ENCODE measurements around the gene ST6GALNAC3. TPM values are rescaled to one million over a fixed set of nuclear protein-coding genes. Genes with fewer than 3 reads are reported as not detected.

Gene ST6GALNAC3
- polyA plus RNA-seq, 1 experiment, result 0.05 TPM

DNA sequence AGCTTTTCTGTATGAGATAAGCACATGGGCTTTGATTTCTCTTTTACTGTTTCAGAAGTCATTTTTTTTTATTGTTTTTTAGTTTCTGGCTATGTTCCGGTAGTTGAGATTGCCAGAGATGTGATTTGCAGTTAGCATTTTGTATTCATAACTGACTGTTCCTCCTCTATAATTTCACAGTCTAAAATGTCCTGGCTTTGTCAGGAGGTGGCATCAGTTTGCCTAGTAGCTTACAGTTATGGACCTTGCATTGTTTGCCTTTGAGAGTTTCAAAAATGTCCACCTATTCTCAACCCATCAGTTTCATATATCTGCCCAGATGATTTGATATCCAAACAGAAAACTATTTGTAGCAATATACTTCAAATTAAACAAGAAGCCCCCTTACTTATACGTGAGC lies 39.5 kb upstream of the ST6GALNAC3 start:
- no peak for DNase-seq (ENCODE audit: low read depth)
- H3K36me3 ChIP-seq (ENCODE audit: control insufficient read depth, insufficient read depth, low read length), result no peaks in the 10 kb centered on the region
- TF ChIP-seq, protein P1, sequence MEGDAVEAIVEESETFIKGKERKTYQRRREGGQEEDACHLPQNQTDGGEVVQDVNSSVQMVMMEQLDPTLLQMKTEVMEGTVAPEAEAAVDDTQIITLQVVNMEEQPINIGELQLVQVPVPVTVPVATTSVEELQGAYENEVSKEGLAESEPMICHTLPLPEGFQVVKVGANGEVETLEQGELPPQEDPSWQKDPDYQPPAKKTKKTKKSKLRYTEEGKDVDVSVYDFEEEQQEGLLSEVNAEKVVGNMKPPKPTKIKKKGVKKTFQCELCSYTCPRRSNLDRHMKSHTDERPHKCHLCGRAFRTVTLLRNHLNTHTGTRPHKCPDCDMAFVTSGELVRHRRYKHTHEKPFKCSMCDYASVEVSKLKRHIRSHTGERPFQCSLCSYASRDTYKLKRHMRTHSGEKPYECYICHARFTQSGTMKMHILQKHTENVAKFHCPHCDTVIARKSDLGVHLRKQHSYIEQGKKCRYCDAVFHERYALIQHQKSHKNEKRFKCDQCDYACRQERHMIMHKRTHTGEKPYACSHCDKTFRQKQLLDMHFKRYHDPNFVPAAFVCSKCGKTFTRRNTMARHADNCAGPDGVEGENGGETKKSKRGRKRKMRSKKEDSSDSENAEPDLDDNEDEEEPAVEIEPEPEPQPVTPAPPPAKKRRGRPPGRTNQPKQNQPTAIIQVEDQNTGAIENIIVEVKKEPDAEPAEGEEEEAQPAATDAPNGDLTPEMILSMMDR (IDR thresholded peaks at IDR 0.05; ENCODE audit: insufficient read depth, low read depth, low read length), result peak; percentile 27; the same call in 1 of the 2 replicates
- H3K4me3 ChIP-seq (ENCODE audit: low read depth, low read length), result no peak overlapping the region
- ChIA-PET POLR2A (no interaction called here), CTCF (interaction anchor here (1.0 to 1.3 kb wide), 2 partner anchors 9 to 11 kb away, joined by 3 read pairs; no protein-coding TSS in a partner anchor)
- H3K27me3 ChIP-seq (ENCODE audit: control insufficient read depth, insufficient read depth, low read length), result no peaks in the 10 kb centered on the region; the same call in 1 of the 2 replicates

GRCh38 chr1:76037324-76037723 lies 37.2 kb upstream of the ST6GALNAC3 start:
- CTCF ChIA-PET, result no interaction called here
- no peaks in the 10 kb centered on the region for H3K36me3 ChIP-seq (ENCODE audit: control insufficient read depth, insufficient read depth, low read length)
- TF ChIP-seq, protein P1 (IDR thresholded peaks at IDR 0.05; ENCODE audit: insufficient read depth, low read depth, low read length), result no peak
- POLR2A ChIA-PET, result no interaction called here
- DNase-seq (ENCODE audit: low read depth), result no peak
- H3K4me3 ChIP-seq (ENCODE audit: low read depth, low read length), result no peak overlapping the region
- no peaks in the 10 kb centered on the region; the same call in 1 of the 2 replicates for H3K27me3 ChIP-seq (ENCODE audit: control insufficient read depth, insufficient read depth, low read length)

- Histone ChIP-seq H3K4me3 (ENCODE audit: low read depth, low read length) (no peak overlapping the region), H3K36me3 (ENCODE audit: control insufficient read depth, insufficient read depth, low read length) (no peaks in the 10 kb centered on the region), H3K27me3 (ENCODE audit: control insufficient read depth, insufficient read depth, low read length) (no peaks in the 10 kb centered on the region; the same call in 1 of the 2 replicates)
- TF ChIP-seq, protein P1 (IDR thresholded peaks at IDR 0.05; ENCODE audit: insufficient read depth, low read depth, low read length), result no peak
- DNase-seq (ENCODE audit: low read depth), result no peak
- ChIA-PET CTCF (no interaction called here), POLR2A (no interaction called here)
Measured at GRCh38 chr1:76038287-76039004, 36.1 kb upstream of the ST6GALNAC3 start.

- CTCF ChIA-PET, result interaction anchor here (0.9 kb wide), 1 partner anchor 11 kb away, joined by 3 read pairs; no protein-coding TSS in a partner anchor
- Histone ChIP-seq H3K4me3 (ENCODE audit: low read depth, low read length) (no peak overlapping the region), H3K36me3 (ENCODE audit: control insufficient read depth, insufficient read depth, low read length) (no peaks in the 10 kb centered on the region), H3K27me3 (ENCODE audit: control insufficient read depth, insufficient read depth, low read length) (no peaks in the 10 kb centered on the region)
- TF ChIP-seq, protein P1 (IDR thresholded peaks at IDR 0.05; ENCODE audit: insufficient read depth, low read depth, low read length), result no peak
- POLR2A ChIA-PET, result no interaction called here
- no peak for DNase-seq (ENCODE audit: low read depth)
Measured at GRCh38 chr1:76046149-76046548, 28.4 kb upstream of the ST6GALNAC3 start.

- POLR2A ChIA-PET, result no interaction called here
- TF ChIP-seq, protein P1 (IDR thresholded peaks at IDR 0.05; ENCODE audit: insufficient read depth, low read depth, low read length), result no peak
- CTCF ChIA-PET, result no interaction called here
Measured at GRCh38 chr1:76048219-76048618, 26.3 kb upstream of the ST6GALNAC3 start.

More at GRCh38 chr1:76048219-76048618, 26.3 kb upstream of the ST6GALNAC3 start:
- H3K4me3 ChIP-seq (ENCODE audit: low read depth, low read length), result no peak overlapping the region
- no peak for DNase-seq (ENCODE audit: low read depth)
- H3K36me3 ChIP-seq (ENCODE audit: control insufficient read depth, insufficient read depth, low read length), result no peaks in the 10 kb centered on the region
- H3K27me3 ChIP-seq (ENCODE audit: control insufficient read depth, insufficient read depth, low read length), result no peaks in the 10 kb centered on the region; the same call in 1 of the 2 replicates
